GM21619 (cell line): ENCODE data around the gene ZNF407.
"Not testable (repeated sequence)": the region's sequence is repeated elsewhere in the genome, so short reads cannot be mapped to it uniquely, and the experiment has no call there.

Experiments
- ATAC-seq: cut with Tn5 transposase; IDR thresholded peaks from one replicate; pipeline ENCODE4 v1.9.1; 2021; ENCODE audit not compliant: unreplicated experiment

ZNF407 gene

DNA sequence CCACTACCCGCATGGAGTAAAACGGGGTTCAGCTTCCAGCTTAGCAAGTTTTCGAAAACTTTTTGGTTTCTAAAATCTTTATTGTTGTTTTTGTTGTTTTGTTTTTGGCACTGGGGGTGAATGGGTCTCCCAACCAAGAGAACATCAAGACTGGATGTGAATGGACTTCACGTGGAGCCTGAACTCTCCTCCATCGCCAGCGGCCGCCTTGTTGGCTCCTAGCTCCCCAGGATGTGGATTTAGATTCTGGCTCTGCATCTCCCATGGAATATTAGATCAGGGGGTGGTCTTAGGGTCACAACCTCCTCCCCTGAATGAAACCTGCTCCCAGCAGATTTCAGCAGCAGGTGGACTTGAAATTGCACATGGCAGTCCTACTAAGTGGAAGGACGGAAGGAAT is 488.0 kb downstream of the ZNF407 start:
- not testable (repeated sequence) for ATAC-seq

DNA sequence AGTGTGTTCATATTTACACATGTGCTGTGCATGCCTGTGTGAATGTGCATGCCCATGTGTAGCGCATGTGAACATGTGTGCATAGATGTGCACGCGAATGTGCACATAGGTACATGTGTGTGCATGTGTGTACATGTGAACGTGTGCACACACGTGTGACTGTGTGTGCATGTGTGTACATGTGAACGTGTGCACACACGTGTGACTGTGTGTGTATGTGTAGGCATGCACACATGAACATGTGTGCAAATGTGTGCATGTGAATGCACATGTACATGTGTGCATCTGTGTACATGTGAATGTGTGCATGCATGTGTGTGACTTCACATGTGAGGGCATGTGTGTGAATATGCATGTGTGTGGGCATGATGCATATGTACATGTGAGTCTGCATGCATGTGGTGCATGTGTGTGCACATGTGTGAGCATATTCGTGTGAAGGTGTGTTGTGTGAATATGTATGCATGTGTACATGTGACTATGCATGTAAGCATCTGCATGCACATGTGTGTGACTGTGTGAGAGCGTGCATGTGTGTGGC is 488.9 kb downstream of the ZNF407 start:
- ATAC-seq: no peak

DNA sequence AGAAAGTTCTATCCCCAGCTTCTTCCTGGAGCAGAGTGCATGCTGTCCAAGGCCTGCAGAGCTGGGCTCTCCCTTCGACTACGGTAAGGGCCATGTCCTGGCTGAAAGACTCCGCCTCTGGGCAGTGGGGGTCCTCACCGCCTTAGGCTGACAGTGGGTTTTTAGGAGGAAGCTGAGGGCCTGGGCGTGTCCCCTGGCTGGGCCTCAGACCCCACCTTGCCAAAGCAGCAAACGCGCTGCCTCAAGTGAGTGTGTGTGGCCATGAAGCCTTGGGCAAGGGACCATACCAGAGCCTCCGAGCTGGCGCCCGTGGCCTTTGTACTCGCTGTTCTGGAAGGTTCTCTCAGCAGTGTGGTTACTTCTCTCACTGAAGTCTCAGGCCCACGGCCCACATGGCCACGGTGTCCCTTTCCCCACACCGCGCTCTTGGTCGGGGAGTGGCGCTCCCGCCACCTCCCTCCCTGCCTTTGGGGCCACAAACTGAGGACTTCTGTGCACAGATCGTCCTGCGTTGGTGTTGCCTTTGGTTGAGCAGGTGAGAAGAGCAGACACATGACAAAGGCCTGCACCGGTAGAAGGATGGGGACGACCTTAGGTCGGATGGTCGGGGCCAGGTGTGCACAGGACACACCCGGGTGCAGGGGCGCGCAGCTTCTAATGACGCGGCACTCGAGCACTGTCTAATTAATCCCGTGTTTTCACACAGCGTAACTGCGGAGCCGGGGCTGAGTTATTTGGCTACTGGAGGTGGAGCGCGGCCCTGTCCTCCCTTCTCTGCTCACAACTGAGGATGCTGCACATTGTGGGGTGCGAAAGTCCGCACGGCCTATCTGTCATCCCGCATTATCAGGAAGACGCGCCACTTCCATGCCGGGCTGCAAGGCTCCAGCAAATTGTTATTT is 489.7 kb downstream of the ZNF407 start:
- ATAC-seq: no peak

DNA sequence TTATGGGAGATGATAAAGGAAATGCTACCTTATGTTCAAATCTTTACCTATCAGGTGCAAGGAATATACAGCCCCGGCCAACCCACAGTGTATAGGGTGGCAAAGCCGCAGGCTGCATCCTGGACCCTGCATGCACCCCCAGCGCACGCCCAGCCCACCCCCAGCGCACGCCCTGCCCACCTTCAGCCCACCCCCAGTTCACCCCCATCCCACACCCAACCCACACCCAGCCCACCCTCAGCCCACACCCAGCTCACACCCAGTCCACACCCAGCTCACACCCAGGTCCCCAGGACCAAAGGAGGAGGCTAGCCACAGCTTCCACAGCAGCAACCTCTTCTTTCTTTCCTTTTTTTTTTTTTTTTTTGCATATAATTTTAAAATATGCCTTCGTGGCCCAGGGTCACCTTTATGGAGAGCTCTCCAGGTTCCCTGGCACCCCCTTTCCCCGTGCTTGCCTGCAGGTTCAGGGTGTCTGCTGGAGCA is 490.4 kb downstream of the ZNF407 start:
- ATAC-seq: no peak

DNA sequence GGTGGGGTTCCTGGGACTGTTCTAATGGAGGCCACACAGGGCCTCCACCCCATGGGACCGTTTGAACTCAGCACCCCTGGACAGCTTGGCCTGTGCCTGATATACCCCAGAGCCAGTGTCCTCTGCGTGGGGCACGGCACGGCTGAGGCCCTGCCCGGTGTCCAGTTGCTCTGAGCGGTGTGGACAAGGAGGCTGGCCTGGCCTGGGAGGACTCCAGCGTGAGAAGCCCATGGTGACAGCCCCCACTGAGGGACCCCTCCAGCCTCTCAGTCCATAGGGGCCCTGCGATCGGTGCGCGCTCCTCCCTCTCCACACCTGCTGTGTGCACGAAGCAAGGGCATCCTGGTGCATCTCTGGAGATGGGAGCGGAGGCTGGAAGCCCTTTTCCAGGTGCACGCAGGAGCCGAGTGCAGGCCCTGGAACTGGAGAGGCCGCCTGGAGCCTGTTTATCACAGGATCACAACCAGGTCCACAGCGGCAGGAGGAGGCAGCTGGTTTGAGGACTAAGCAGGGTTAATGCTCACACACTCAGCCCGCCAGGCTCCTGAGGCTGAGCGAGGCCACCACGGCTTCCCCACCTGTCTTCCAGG is 491.0 kb downstream of the ZNF407 start:
- no peak for ATAC-seq

DNA sequence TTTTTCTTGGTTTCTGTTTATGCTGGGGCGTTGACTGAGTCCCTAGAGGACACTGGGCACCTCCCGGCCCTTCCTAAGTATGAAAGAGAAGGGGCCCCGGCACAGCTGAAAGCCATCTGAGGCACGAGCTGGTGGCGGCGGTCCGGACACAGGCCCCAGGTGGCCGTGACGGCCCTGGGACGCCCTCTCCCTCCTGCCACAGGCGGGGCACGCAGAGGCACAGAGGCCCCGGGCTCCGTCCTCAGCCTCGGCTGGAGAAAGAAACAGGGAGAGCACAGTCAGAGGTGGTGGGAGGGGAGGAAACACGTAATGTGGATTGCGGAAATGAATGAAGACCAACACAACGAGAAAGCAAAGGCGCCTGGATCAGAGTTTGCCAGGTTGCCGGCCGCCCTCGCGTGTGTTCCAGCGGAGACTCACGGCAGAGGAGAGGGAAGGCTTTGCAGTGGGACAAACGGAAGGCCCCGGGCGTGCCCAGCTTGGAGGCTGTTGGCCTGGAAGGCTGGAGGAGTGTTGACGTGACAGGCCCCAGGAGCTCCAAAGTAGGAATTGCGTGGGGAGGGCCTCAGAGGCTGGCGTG is 492.2 kb downstream of the ZNF407 start:
- ATAC-seq: no peak

DNA sequence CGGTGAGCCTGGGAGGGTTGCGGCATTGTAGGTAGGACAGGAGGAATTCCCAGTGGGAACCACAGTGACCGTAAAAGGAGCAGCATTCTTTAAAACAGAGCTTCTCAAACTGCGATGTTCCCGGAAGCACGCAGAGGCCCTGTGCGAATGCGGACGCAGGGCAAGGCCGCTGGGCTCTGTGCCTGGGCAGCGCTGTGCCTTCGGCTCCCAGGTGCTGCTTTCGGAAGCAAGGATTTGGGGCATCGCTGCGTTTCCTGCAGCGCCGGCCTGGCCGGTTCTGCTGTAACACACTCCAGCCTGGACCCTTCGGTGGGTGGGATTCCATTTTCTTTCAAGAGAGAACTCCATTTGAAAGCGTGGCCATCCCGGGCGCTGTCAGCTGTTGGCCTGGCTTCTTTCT is 492.7 kb downstream of the ZNF407 start:
- ATAC-seq: no peak

DNA sequence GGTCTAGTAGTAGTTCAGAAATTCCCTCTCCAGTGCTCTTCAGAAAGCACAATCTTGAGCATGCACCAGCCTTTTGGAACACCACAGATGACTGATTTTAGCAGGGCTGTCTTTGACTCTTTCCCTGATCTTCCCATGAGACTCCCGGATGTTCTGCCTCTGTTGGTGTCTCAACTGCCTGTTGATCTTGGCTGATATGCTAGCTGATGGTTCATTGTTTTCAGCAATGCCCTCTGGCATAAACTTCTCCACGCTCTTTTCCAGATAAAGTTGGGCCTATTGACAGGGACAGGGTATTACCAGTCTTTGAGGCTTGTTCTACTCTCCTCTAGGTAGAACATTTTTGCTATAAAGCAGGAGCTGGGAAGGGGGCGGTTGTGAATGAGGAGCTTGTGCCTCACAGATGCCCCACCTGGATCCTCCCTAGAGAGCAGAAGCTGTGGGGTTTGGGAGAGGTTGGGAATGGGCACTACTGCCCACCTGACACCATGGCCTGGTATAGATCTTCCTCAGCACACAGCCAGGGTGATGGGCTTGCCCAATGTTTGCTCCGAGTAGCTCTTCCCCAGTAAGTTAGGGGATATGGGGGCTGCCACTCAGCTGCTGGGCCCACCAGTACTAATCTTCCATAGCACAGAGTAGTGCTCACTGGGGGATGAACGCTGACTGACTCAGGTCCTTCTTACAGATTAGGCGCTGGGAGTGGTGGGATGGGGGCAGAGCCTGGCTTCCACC is 500.0 kb downstream of the ZNF407 start:
- no peak for ATAC-seq

DNA sequence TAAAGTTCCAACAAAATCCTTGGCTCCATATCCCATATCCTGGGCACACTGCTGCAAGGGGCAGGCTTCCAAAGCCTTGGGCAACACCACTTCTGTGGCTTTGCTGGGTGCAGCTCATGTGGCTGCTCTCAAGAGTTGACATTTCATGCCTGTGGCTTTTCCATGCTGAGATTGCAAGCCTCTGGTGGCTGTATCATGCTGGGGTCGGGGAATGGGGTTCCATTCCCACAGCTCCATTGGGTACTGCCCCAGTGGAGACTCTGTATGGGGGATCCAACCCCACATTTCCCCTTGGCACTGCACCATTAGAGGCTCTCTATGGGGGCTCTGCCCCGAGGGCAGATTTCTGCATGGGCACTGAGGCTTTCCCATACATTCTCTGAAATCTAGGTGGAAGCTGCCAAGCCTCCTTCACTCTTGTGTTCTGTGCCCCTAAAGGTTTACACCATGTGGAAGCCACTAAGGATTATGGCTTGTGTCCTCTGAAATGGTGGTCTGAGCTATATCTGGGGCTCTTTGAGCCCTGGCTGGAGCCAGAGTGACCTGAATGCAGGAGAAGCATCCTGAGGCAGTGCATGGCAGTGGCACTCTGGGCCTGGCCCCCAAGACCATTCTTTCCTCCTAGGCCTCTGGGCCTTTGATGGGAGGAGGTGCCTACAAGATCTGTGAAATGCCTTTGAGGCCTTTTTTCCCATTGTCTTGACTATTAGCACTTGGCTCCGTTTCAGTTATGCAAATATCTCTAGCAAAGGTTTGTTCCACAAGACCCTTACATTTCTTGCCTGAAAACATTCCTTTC is 503.4 kb downstream of the ZNF407 start:
- no peak for ATAC-seq

DNA sequence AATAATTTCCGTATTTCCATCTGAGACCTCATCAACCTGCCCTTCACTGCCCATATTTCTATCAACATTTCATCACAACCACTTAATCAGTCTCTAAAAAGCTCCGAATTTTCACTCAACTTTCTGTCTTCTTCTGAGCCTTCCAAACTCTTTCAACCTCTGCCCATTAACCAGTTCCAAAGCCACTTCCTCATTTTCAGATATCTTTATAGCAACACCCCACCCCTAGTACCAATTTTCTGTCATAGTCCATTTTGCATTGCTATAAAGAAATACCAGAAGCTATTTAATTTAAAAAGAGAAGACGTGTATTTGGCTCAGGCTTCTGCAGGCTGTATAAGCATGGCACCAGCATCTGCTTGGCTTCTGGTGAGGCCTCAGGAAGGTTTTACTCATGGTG is 504.2 kb downstream of the ZNF407 start:
- no peak for ATAC-seq

DNA sequence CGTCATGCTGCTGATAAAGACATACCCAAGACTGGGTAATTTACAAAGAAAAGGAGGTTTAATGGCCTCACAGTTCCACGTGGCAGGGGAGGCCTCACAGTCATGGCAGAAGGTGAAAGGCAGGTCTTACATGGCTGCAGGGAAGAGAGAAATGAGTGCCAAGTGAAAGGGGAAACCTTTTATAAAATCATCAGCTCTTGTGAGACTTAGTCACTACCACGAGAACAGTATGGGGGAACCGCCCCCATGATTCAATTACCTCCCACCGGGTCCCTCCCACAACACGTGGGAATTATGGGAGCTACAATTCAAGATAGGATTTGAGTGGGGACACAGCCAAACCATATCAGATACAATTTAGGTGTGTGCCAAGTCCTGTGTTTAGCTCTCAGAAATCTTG is 506.4 kb downstream of the ZNF407 start:
- not testable (repeated sequence) for ATAC-seq

DNA sequence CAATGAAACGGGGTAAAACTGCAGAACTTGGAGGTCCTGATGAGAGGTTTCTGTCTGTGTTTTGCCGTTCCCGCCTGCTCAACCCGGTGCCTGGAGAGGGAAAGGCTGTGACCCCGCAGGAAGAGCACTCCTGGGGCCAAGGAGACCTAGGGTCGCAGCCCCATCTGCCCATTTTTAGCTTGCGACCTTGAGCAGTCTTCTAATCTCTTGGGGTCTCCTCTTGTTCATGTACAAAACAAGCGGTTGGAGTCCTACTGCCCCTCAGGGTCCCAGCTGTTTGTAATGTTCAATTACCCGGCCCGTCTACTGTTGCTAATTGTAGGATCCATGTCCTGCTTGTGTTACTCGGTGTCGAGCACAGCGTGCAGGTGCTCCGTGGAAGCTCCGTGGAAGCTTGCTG is 506.8 kb downstream of the ZNF407 start:
- no peak for ATAC-seq

DNA sequence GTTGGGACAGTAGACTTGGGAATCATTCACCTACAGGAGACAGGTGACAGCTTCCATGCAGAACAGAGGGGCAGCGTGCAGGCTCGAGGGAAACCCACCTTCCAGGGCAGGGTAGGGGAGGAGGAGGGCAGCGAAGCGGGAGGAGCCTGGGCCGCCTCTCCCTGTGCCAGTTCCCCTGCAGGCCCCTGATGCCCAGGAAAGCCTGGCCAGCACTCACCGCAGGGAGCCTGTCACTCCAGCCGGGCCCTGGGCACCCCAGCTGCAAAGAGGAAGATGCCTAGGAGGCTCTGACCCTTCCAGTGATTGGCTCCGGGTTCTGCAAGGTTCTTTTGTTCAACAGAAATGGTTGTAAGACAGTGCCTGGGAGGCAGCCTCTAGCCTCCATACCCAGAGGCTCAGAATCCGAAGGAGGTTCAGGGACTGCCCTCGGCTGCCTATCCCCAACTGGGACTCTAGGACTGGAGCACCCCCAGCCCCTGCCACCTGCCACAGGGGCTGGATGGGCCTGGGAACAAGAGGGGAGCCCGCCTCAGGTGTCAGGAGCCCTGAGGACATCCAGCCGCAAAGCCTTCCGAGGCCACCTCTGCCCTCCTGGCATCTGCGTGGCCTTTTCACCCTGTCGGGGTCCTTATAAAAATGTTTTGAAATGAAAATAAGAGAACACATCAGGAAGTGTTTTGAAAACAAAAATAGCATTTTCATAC is 508.0 kb downstream of the ZNF407 start:
- no peak for ATAC-seq

DNA sequence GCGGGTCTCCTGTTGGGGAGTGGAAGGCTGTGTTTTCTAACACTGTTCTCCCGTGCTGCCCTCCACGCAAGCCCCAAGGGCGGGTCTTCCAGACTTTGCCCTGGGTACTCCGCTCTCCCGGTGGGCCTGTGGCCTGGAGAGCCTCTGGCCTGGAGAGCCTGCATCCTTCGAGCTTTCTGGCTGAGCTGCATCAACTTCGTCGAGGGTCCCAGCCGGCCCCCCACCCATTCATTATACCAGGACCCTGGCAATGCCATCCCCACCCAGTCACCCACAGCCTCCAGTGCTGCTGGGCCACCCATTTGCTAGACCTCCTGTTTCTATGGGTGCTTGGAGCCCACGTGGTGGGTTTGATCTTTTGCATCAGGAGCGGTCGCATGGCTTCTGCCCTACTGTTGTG is 509.1 kb downstream of the ZNF407 start:
- no peak for ATAC-seq

DNA sequence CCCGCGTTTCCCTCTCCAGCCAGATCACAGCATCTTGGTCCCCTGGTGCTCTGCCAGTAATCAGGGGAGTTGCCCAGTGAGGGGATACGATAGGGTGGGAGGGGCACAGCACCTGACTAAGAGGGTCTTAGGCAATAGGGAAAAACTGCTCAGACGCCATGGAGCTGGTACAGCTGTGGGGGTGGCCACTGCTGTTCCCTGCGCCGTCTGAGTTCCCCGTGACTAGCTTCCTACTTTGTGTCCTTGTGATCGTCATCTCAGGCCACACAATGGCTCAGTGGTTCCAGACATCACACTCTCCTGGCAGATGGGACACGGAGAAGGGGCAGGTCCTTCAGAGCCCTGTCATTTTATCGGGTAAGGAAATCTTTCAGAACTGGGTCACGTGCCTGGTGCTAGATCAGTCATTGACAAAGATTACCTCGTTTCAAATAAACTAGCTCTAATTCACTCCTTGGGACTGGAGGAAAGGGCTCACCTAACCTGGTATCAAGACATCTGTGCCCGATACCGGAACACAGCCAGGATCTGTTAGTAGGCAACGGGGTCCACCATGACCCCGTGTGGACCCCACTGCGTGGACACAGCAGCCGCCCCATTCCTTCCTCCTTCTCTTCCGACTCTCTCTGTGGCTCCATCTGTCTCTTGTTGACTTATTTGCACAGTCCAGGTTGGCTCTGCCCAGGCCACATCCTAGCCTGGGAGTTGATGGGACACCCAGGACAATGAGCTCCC is 509.7 kb downstream of the ZNF407 start:
- ATAC-seq: no peak

DNA sequence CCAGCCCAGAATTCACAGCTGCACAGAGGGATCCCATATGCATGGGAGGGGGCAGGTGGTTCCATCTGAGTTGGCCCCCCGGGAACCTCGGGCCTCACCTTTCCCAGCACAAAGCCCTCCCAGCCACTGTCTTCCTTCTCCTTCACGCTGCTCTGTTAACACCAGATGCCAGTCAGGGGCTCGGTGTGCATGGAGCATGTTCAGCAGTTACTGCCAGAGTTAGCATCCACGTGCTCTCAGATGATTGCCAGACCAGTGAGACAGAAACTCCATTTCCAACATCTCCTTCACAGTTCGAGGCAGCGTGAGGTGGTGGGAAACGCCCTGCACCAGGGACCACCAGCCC is 510.2 kb downstream of the ZNF407 start:
- ATAC-seq: no peak

DNA sequence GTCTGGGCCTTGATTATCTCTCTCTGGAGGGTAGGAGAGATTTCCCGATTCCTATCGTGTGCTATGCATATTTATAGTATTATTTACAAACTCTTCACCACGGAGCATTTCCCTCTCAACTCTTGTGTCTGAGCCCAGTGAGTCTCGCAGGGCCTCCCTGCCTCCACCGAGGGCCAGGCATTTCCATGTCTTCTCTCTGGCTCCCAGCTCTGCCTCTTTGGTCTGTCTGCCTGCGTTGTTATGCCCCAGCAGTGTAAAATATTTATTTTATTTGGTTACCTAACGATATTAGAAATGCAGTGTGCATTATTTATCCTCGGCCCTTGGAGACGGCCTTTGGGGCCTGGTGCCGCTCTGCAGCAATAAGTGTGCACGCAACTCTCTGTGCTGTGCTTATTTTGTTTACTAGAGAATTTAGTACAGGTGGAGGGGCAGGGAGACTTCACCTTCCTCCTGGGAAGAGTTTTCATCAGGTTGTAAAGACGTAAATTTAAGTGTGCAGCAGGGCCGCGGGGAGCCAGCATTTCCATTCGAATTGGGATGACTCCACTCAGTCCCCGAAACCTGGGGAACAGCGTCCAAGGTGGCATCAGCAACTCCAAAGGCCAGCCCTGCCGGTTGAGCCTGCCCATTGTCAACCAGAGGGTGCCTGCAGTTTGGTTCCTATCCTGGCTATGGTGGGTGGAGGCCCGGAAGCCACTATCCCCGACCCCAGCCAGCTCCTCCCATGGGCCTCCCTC is 511.1 kb downstream of the ZNF407 start:
- ATAC-seq: no peak

DNA sequence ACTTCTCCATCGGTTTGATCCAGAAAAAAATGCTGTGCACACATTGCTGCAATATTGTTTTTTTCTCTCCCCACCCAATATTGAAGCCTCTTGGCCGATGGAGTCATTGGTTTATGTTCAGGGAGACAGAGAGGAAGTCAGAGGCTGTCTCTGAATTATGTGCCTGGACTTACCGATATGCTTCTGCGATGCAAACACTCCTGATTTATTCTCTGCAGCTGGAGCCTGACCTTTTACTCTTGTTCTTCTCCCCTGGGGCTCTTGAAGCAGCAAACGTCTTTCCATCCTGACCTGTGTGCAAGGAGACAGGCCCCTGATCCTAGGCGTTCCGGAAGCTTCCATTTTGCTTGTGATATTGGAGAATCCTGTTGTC is 511.6 kb downstream of the ZNF407 start:
- ATAC-seq: no peak

DNA sequence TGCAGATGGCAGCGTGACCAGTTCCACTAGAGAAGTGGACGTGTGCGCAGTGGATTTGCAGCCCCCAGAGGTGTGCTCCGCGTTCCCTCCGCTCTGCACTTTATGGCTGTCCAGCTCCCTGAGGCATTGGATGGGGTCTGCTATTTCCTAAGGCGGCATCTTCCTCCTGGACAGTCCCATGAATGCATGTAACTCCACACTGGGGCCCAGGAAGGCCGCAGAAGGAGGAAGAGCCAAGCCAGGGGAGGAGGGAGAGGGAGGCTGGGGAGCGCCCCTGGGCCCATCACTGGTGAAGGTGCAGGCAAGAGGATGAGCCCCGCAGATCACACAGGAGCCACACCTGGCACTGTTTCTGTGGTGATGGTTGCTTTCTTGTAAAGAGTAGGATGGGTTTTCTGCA is 512.1 kb downstream of the ZNF407 start:
- no peak for ATAC-seq
